ENCODE measurements around the gene LAMC3.
A peak's percentile ranks its signal among the peaks of the same experiment; 100 is the strongest.
"Not testable (repeated sequence)": the region's sequence is repeated elsewhere in the genome, so short reads cannot be mapped to it uniquely, and the experiment has no call there.

The LAMC3 gene

GRCh38 chr9:131111186-131111853, 102.3 kb downstream of the LAMC3 start:
- TF ChIP-seq CTCF (IDR thresholded peaks at IDR 0.05; ENCODE audit: borderline replicate concordance, control extremely low read depth, extremely low read depth, insufficient read depth, missing control alignments): no peak
- in situ Hi-C loops (cut with MboI; ENCODE audit: low sequenced_read_pairs, unreplicated experiment): no loop called here
- peak; percentile 12 for DNase-seq (ENCODE audit: low spot score)

GRCh38 chr9:131111854-131112311, 102.9 kb downstream of the LAMC3 start:
- no peak for TF ChIP-seq CTCF (IDR thresholded peaks at IDR 0.05; ENCODE audit: borderline replicate concordance, control extremely low read depth, extremely low read depth, insufficient read depth, missing control alignments)
- in situ Hi-C loops (cut with MboI; ENCODE audit: low sequenced_read_pairs, unreplicated experiment): no loop called here
- peak; percentile 5 for DNase-seq (ENCODE audit: low spot score)

- no peak for TF ChIP-seq CTCF (IDR thresholded peaks at IDR 0.05; ENCODE audit: borderline replicate concordance, control extremely low read depth, extremely low read depth, insufficient read depth, missing control alignments)
- peak; percentile 20 for DNase-seq (ENCODE audit: low spot score)
- in situ Hi-C loops (cut with MboI; ENCODE audit: low sequenced_read_pairs, unreplicated experiment): no loop called here
Measured at GRCh38 chr9:131112374-131113154, 103.6 kb downstream of the LAMC3 start.

- peak; percentile 10 for DNase-seq (ENCODE audit: low spot score)
- TF ChIP-seq CTCF (IDR thresholded peaks at IDR 0.05; ENCODE audit: borderline replicate concordance, control extremely low read depth, extremely low read depth, insufficient read depth, missing control alignments): no peak
- in situ Hi-C loops (cut with MboI; ENCODE audit: low sequenced_read_pairs, unreplicated experiment): no loop called here
Measured at GRCh38 chr9:131113655-131114054, 104.7 kb downstream of the LAMC3 start.

- DNase-seq (ENCODE audit: low spot score): peak; percentile 20
- in situ Hi-C loops (cut with MboI; ENCODE audit: low sequenced_read_pairs, unreplicated experiment): no loop called here
- TF ChIP-seq CTCF (IDR thresholded peaks at IDR 0.05; ENCODE audit: borderline replicate concordance, control extremely low read depth, extremely low read depth, insufficient read depth, missing control alignments): no peak
Measured at GRCh38 chr9:131114084-131114535, 105.1 kb downstream of the LAMC3 start.

- in situ Hi-C loops (cut with MboI; ENCODE audit: low sequenced_read_pairs, unreplicated experiment); DNase-seq (ENCODE audit: low spot score): not testable (repeated sequence)
Measured at GRCh38 chr9:131115360-131115742, 106.4 kb downstream of the LAMC3 start.
